Small intestine (tissue), 7 donors: ENCODE results near the gene RAB17. TPM values are rescaled to one million over a fixed set of nuclear protein-coding genes. Genes with fewer than 3 reads are reported as not detected.

Experiments
- DNase-seq, 2 donors: peaks; one replicate each; pipeline versions ENCODE4 v3.0.0 to v3.0.0-alpha.2; 2013
- FAIRE-seq: peaks from 2 replicates; lab custom pipeline; 2012; peaks lifted over from hg19 to GRCh38; lab: Jason Lieb, UNC
- H3K27ac ChIP-seq, 3 donors: one replicate each; pipeline ENCODE4 v1.5.1; 2013; ENCODE audit warnings: low read length in 2 of 3, mild to moderate bottlenecking in 2 of 3, control low read depth in 1 of 3, inconsistent platforms in 1 of 3, low read depth in 1 of 3, moderate library complexity in 1 of 3
- H3K27me3 ChIP-seq, 3 donors: one replicate each; pipeline ENCODE4 v1.6.1; 2013; ENCODE audit warnings: low read length in 3 of 3, inconsistent platforms in 1 of 3; ENCODE audit not compliant: control insufficient read depth in 3 of 3, insufficient read depth in 3 of 3
- H3K36me3 ChIP-seq, 3 donors: one replicate each; pipeline ENCODE4 v1.6.1; 2013; ENCODE audit warnings: low read length in 3 of 3, inconsistent platforms in 1 of 3, low read depth in 1 of 3, mild to moderate bottlenecking in 1 of 3, moderate library complexity in 1 of 3; ENCODE audit not compliant: control insufficient read depth in 3 of 3, insufficient read depth in 2 of 3
- H3K4me1 ChIP-seq, 3 donors: one replicate each; pipeline ENCODE4 v1.6.1; 2013; ENCODE audit warnings: low read length in 2 of 3, inconsistent platforms in 1 of 3, low read depth in 1 of 3, mild to moderate bottlenecking in 1 of 3, moderate library complexity in 1 of 3; ENCODE audit not compliant: control insufficient read depth in 3 of 3, insufficient read depth in 2 of 3
- H3K4me3 ChIP-seq, 3 donors: one replicate each; pipeline ENCODE4 v1.5.1; 2013; ENCODE audit warnings: low read length in 3 of 3, control low read depth in 1 of 3, inconsistent platforms in 1 of 3, low read depth in 1 of 3, mild to moderate bottlenecking in 1 of 3, moderate library complexity in 1 of 3
- H3K9me3 ChIP-seq, 2 donors: one replicate each; pipeline ENCODE4 v1.6.1; 2013; ENCODE audit warnings: low read depth in 1 of 2, low read length in 1 of 2; ENCODE audit not compliant: control insufficient read depth in 2 of 2, insufficient read depth in 1 of 2
- WGBS, 3 donors: extraction: QIAGEN DNeasy Blood & Tissue Kit; methylation state at CpG; one replicate each; pipeline ENCODE4 v1.1.7; 2013; 5-methylcytosine and 5-hydroxymethylcytosine counted together
- polyA plus RNA-seq, 4 donors: library from polyadenylated mRNA; stranded (reverse) in 3 of 4; unstranded in 1 of 4; fragments of 200-250 nt in 3 of 4; fragments of 120-200 nt in 1 of 4; gene quantifications; one replicate each; pipeline versions ENCODE4 v1.2.1 to v1.2.3, GENCODE V29; 2013
- donor health status: healthy with polysubstance abuse.
- donor health status: control.
- donor health status: control.
- donor health status: Bipolar disorder and iron deficiency.
- donor health status: healthy.

Gene RAB17
- polyA plus RNA-seq, 4 donors, result 52.8 to 613 (median 354) TPM

DNA sequence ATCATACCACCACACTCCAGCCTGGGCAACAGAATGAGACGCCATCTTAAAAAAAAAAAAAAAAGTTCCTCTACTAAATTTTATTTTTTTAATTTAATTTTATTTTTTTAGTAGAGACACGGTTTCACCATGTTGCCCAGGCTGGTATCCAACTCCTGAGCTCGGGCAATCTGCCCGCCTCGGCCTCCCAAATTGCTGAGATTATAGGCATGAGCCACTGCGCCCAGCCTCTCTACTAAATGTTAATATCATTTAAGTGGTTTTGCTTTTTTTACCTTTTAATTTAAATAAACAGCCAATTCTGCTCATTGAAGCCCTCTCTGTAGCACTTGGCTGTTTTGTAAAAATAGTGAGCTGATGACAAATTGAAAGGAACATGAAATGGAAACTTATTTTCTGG, 9.2 kb downstream of the RAB17 start:
- Histone ChIP-seq H3K4me1 (peaks cover 0 to 4% (median 0%) of the 10 kb centered on the region in 3 donors), H3K27ac (no peak overlapping the region), H3K9me3 (no peaks in the 10 kb centered on the region), H3K27me3 (no peaks in the 10 kb centered on the region), H3K36me3 (peaks cover 0 to 92% (median 5%) of the 10 kb centered on the region in 3 donors), H3K4me3 (no peak overlapping the region)
- 82 to 92% (median 88%) methylated on average over 6 of the region's 6 CpGs for WGBS, 3 donors
- DNase-seq (no peak), FAIRE-seq (no peak)

DNA sequence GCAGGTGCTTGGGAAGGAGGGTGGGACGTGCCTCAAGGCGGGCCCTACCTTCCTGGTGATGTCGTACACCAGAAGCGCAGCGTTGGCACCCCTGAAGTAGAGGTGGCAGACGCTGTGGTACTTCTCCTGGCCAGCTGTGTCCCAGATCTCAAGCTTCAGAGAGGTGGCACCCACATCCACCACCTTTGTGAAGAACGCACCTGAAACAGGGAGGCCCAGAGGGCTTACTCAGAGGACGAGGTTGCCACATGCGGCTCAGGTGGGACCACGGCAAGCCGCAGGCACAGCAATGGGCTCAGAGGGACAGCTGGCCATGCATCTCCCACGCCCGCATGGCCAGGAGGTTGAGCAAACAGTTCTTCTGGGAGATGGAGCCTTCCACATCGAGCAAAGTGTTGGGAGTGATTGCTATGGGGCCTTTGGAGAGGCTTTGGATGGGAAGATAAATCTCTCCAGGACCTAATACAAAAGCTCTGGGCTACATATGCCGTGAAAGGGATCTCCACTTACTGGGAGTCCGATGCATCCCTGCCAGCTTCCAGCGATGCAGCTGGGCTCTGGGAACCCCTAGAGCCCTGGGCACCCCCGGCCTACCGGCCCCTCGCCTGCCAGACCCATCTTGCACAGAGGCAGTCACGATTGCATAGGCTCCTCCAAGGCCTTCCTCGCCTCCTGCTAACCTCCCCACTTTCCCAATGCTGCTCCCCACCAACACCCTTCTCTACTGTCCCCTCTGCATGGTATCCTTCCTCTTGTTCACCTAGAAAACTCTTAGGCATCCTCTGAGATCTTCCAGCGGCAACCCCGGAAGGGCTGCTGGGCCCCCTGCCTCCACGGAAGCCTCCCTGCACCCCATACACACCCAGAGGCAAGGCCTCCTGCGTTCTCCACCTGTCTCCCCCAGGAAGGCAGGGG, 12.3 kb downstream of the RAB17 start:
- Histone ChIP-seq H3K9me3 (no peaks in the 10 kb centered on the region), H3K27ac (no peak overlapping the region), H3K4me3 (no peak overlapping the region), H3K4me1 (peaks cover 0 to 4% (median 0%) of the 10 kb centered on the region in 3 donors), H3K36me3 (peaks cover 0 to 89% (median 5%) of the 10 kb centered on the region in 3 donors), H3K27me3 (no peaks in the 10 kb centered on the region)
- DNase-seq (no peak), FAIRE-seq (no peak)
- 91 to 93% (median 92%) methylated on average over 26 of the region's 26 CpGs for WGBS, 3 donors

DNA sequence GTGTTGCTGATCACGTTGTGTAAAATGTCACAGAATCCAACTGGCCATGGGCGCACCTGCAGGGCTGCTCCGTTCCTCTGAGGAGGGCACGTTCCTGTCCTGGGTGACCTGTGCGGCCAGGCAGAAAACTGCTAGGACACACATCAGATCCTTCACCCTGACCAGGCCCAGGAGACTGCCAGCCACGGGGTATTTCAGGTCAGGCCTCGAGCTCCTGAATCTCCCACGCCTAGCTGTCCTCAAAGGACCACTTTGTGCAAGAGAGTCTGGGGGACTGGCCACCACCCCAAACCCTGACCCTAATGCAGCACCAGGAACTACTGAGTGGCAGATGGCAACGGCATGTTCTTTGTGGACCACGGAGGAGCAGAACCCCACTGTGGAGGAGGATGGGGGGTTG, 13.1 kb downstream of the RAB17 start:
- H3K27ac ChIP-seq, result no peak overlapping the region
- 91 to 94% (median 93%) methylated on average over 10 of the region's 10 CpGs for WGBS, 3 donors

DNA sequence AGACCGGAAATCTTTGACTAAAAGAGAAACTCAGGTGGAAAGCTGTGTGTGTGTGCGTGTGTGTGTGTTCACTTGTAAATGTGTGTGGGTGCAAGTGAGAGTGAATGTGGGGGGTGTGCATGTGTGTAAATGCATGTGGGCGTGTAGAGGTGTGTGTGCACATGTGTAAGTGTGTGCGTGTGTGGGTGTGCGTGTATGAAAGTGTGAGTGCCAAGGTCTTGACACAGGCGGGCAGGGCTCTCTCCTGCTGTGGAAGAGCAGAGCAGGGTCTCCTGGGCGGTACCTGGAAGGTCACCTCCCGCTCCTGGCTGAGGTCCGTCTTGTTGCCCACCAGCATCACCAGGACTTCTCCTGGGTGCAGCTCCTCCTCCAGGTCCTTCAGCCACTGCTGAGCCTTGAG, 13.6 kb downstream of the RAB17 start:
- no peaks in the 10 kb centered on the region for H3K4me1 ChIP-seq
- H3K36me3 ChIP-seq, result peaks cover 0 to 79% (median 5%) of the 10 kb centered on the region in 3 donors
- no peak overlapping the region for H3K27ac ChIP-seq
- H3K27me3 ChIP-seq, result no peaks in the 10 kb centered on the region
- DNase-seq, result no peak
- 83 to 92% (median 91%) methylated on average over 9 of the region's 9 CpGs for WGBS, 3 donors
- no peak overlapping the region for H3K4me3 ChIP-seq
- FAIRE-seq, result no peak
- no peaks in the 10 kb centered on the region for H3K9me3 ChIP-seq

More for the DNA sequence above, 13.1 kb downstream of the RAB17 start:
- no peak for DNase-seq
- no peak overlapping the region for H3K4me3 ChIP-seq
- peaks cover 0 to 84% (median 5%) of the 10 kb centered on the region in 3 donors for H3K36me3 ChIP-seq
- FAIRE-seq, result no peak
- no peaks in the 10 kb centered on the region for H3K9me3 ChIP-seq
- peaks cover 0 to 4% (median 0%) of the 10 kb centered on the region in 3 donors for H3K4me1 ChIP-seq
- no peaks in the 10 kb centered on the region for H3K27me3 ChIP-seq

DNA sequence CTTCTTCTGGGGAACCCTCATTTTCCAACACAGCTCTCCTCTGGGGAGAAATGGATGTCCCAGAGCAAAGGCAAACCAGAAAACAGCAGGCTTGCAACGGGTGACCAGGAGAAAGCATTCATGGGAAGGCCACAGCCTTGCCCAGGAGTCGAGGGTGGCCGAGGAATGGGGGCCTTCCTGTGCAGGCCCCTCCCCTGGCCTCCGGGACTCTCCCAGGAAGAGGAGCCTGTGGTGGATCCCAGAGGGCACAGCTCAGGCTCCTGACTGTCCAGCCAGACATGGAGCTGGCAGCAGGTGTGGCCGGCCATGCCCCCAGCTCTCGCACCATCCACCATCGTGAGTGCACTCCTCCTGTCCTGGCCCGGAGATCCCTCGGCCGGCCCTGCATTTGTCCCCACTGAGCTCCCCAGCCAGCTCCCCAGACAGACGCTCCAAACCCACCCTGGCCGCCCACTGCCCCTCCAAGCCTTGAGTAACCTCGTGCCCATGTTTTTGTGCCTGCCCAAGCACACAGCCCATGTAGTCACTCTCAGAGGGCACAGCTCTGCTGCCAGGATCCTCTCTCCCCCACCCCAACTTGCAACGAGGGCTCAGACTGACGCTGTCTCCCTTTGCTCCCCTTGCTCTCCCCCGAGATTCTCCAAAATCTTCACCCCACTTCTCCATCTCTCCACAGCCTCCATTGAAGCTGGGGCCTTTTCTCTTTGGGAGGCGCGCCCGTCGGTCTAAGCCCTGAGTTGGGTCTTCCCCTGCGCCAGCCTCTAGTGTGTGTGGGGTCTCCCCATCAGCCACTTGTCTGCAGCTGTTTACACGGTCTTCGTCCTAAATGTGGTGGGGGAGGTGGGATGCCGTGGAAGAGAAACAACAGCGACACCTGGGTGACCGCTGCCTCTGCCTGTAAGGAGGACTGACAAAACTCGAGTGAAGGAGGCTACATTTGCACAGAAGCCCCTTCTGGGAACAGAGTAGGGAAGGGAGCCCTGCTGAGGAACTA, 14.4 kb downstream of the RAB17 start:
- Histone ChIP-seq H3K36me3 (peaks cover 0 to 71% (median 5%) of the 10 kb centered on the region in 3 donors), H3K4me3 (no peak overlapping the region), H3K9me3 (no peaks in the 10 kb centered on the region), H3K4me1 (no peaks in the 10 kb centered on the region), H3K27me3 (no peaks in the 10 kb centered on the region), H3K27ac (no peak overlapping the region)
- 86 to 94% (median 88%) methylated on average over 27 of the region's 27 CpGs for WGBS, 3 donors
- FAIRE-seq, result no peak
- no peak for DNase-seq

DNA sequence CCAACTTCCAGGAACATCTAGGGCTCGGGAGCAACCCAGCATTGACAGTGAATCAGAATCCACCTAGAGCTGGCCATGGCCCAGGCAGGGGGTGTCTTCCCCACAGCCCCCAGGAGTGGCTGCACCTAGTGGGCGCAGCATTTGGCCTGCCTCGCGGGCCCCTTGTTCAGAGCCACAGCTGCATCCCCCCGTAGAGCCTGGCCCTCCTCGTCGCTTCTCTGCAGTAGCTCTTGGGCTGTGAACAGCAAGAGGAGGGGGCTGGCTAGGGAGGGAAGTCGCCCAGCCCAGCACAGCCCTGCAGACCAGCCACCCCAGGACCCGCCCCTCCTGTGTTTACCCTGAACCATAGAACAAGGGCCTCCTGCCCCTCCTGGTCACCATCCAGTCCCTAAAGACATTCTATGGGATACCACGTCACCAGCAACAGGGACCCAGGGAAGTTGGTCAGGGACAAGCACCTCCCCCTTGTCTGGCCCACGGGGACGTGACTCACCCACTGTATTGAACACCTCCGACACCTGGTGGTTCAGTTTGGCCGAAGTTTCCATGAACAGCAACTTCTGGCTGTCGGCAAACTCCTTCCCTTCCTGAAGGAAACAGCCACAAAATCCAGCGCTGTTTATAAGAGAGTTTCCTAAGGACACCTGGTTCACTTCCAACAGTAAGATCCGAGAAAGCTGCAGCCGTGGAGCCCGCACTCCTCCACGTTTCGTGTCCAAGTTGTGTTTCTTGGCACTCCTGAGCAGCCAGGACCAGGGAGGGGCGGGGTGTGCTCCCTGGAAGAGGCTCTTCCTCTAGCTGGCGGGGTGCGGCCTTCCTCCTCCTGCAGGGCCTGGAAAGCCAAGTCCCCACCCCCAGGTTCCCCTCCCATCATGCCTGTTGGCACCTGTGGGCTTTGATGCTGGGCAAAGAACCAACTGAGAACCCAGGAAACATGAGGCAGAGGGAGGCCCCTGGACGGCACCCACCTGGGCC, 15.4 kb downstream of the RAB17 start:
- DNase-seq (peak in 1 of 2 donors; percentile 37), FAIRE-seq (no peak)
- Histone ChIP-seq H3K4me1 (no peaks in the 10 kb centered on the region), H3K4me3 (no peak overlapping the region), H3K27ac (no peak overlapping the region), H3K9me3 (no peaks in the 10 kb centered on the region), H3K36me3 (peaks cover 0 to 63% (median 5%) of the 10 kb centered on the region in 3 donors), H3K27me3 (no peaks in the 10 kb centered on the region)
- WGBS, 3 donors, result 64 to 69% (median 65%) methylated on average over 23 to 25 of the region's 25 CpGs

DNA sequence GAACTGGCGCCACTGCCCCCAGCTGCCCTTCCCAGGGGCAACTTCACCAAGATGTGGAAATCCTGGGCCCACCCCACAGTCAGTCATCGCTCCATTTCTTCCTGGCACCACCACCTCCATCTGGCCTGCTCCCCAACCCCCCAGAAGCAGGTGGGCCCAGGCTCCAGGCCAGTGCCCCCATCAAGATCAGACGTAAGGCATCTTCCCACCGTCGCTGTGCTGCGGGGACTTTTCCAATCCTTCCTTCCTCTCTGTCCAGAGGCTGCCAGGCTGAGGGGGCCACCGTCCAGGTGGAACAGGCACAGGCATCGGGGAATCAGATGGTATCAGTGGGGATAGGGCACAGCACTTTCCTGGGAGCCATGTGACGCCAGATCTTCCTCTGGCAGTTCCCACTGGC, 16.1 kb downstream of the RAB17 start:
- Histone ChIP-seq H3K36me3 (peaks cover 0 to 57% (median 3%) of the 10 kb centered on the region in 3 donors), H3K27ac (no peak overlapping the region), H3K4me1 (no peaks in the 10 kb centered on the region), H3K4me3 (no peak overlapping the region), H3K27me3 (no peaks in the 10 kb centered on the region), H3K9me3 (no peaks in the 10 kb centered on the region)
- FAIRE-seq (no peak), DNase-seq (no peak)
- WGBS, 3 donors, result 88 to 93% (median 92%) methylated on average over 8 to 9 of the region's 9 CpGs
